ENCODE measurements around the gene PLA2G6. TPM values are rescaled to one million over a fixed set of nuclear protein-coding genes. Genes with fewer than 3 reads are reported as not detected.
A peak's percentile ranks its signal among the peaks of the same experiment; 100 is the strongest.

The PLA2G6 gene
- total and polyA plus RNA-seq, 2 of the 4 experiments (the other 2 are of a cell fraction), result 6.1 to 10.3 TPM

- Histone ChIP-seq H3K36me3 (ENCODE audit: control insufficient read depth, insufficient read depth, low read length) (no peaks in the 10 kb centered on the region), H2BK20ac (ENCODE audit: low read depth, low read length) (no peak overlapping the region), H3K14ac (replicated peaks; ENCODE audit: low read depth, low read length) (no peak overlapping the region), H4K8ac (ENCODE audit: low read depth in 2 of 2, low read length in 2 of 2) (no peak overlapping the region; a peak in 1 of 4 replicates), H2AK9ac (replicated peaks; ENCODE audit: low read depth, low read length, poor library complexity) (peak overlapping the region; percentile 81), H3K9ac (ENCODE audit: low read depth, low read length) (no peak overlapping the region), H3K4me2 (ENCODE audit: low read depth, low read length) (no peak overlapping the region), H3K4ac (ENCODE audit: low read depth, low read length) (0 out of 2 replicates have a peak overlapping the region, but pooled peaks have one; percentile 37), H3K18ac (ENCODE audit: low read depth, low read length) (no peak overlapping the region), H3K4me3 (ENCODE audit: insufficient read depth, low read depth, low read length) (no peak overlapping the region), H3K9me3 (ENCODE audit: control insufficient read depth, insufficient read depth, low read length) (no peaks in the 10 kb centered on the region), H2BK15ac (ENCODE audit: low read depth, low read length) (no peak overlapping the region), H4K5ac (ENCODE audit: low read depth, low read length) (no peak overlapping the region), H4K91ac (ENCODE audit: insufficient read depth, low read depth, low read length) (no peak overlapping the region; the same call in 1 of the 2 replicates), H4K20me1 (ENCODE audit: insufficient read depth, low read length) (no peaks in the 10 kb centered on the region), H2BK120ac (ENCODE audit: low read depth, low read length) (no peak overlapping the region; the same call in 1 of the 2 replicates), H3K4me1 (ENCODE audit: control insufficient read depth, insufficient read depth, low read length) (no peaks in the 10 kb centered on the region; the same call in 1 of the 2 replicates), H2BK5ac (ENCODE audit: low read depth, low read length, poor library complexity, severe bottlenecking) (no peak overlapping the region), H3K23ac (ENCODE audit: low read depth, low read length) (no peak overlapping the region), H3K27me3 (ENCODE audit: control insufficient read depth, insufficient read depth, low read length) (peaks cover 2% of the 10 kb centered on the region; the same call in 1 of the 2 replicates), H3K56ac (ENCODE audit: extremely low read depth, insufficient read depth, low read length) (no peak overlapping the region), H3K9me1 (ENCODE audit: insufficient read depth, low read length) (no peaks in the 10 kb centered on the region), H3K79me1 (ENCODE audit: low read depth in 1 of 2, low read length in 2 of 2) (no peaks in the 10 kb centered on the region), H2AK5ac (ENCODE audit: low read depth, low read length) (no peak overlapping the region; the same call in 1 of the 2 replicates), H3K27ac (ENCODE audit: insufficient read depth, low read length) (no peak overlapping the region), H2AFZ (replicated peaks; ENCODE audit: low read length, poor library complexity) (peak overlapping the region; percentile 89)
- peak; percentile 78 for DNase-seq
- BruUV-seq (replicated peaks), result no TSS peak
- WGBS, 2 experiments (ENCODE audit: extremely low coverage in 2 of 2, insufficient read length in 1 of 2), result 49% methylated on average over 12 of the region's 32 CpGs; no CpG with 5 or more reads in 1 of the 2 experiments
- intact Hi-C loops (cut with micrococcal nuclease), result loop anchor here (1.0 to 2.0 kb wide), 2 partner anchors 90 to 239 kb away; no protein-coding TSS in a partner anchor
- ATAC-seq (ENCODE audit: low read depth), result peak; percentile 99
- ChIA-PET POLR2A (ENCODE audit: unreplicated experiment) (no interaction called here), CTCF (interaction anchor here (0.6 to 1.3 kb wide), 14 partner anchors 16 to 1079 kb away, joined by 3 to 6 read pairs (median 4); partner anchors contain the start of gene MAFF)
- TF ChIP-seq RAD21 (IDR thresholded peaks at IDR 0.05; ENCODE audit: low read length), result peak; percentile 91
- peak; percentile 96 for TF ChIP-seq CTCF (conservative IDR thresholded peaks at IDR 0.05; ENCODE audit: low read depth, low read length)
- no peak for TF ChIP-seq USF2 (IDR thresholded peaks at IDR 0.05; ENCODE audit: low read depth, low read length)
- peak; percentile 57; the same call in 1 of the 2 replicates for TF ChIP-seq MAZ (IDR thresholded peaks at IDR 0.05; ENCODE audit: borderline replicate concordance, low read depth, low read length)
- peak; percentile 86 for TF ChIP-seq SMC3 (IDR thresholded peaks at IDR 0.05; ENCODE audit: low read depth, low read length)
- in situ Hi-C loops (cut with MboI; ENCODE audit: low sequenced_read_pairs), result no loop called here
- dilution Hi-C loops (cut with HindIII; ENCODE audit: low sequenced_read_pairs, unreplicated experiment), result no loop called here
Measured at GRCh38 chr22:38114484-38115398, 66.9 kb downstream of the PLA2G6 start.

All from IMR-90 (cell line).